BE2C (cell line): ENCODE data around the gene SLC35E2B.
"Not testable (repeated sequence)": the region's sequence is repeated elsewhere in the genome, so short reads cannot be mapped to it uniquely, and the experiment has no call there.

Experiments used
- DNase-seq: peaks from one replicate; pipeline ENCODE4 v3.0.0-alpha.2; 2020
- H3K27me3 ChIP-seq: fragments of 250-450 bp; sonication (Bioruptor Pico); 2 replicates; pipeline ENCODE4 v1.5.1; 2020; ENCODE audit warnings: mild to moderate bottlenecking
- H3K36me3 ChIP-seq: fragments of 250-450 bp; sonication (Bioruptor Pico); 2 replicates; pipeline ENCODE4 v1.5.1; 2020; ENCODE audit warnings: mild to moderate bottlenecking
- H3K4me1 ChIP-seq: fragments of 250-450 bp; sonication (Bioruptor Pico); 2 replicates; pipeline ENCODE4 v1.5.1; 2020
- H3K4me3 ChIP-seq: 2 replicates; pipeline ENCODE4 v1.5.1; 2011; ENCODE audit warnings: low read depth, low read length
- H3K9me3 ChIP-seq: fragments of 250-450 bp; sonication (Bioruptor Pico); 2 replicates; pipeline ENCODE4 v1.5.1; 2020
- CTCF ChIP-seq: IDR thresholded peaks from 2 replicates; pipeline ENCODE4 v1.5.1; 2012; ENCODE audit warnings: mild to moderate bottlenecking, low read depth, low read length

The SLC35E2B gene

GRCh38 chr1:1724035-1724864 is 31.7 kb upstream of the SLC35E2B start, which contains the start of gene CDK11A:
Gene CDK11A, minus strand, starts transcription at chr1:1724357. Its CDS starts 1,539 bp downstream, at chr1:1722818.
- Histone ChIP-seq H3K36me3 (peaks cover 19% of the 10 kb centered on the region), H3K4me3 (peak within 1 kb of the TSS; percentile 76)
- peak; percentile 37 for TF ChIP-seq CTCF
- H3K27me3 ChIP-seq, H3K9me3 ChIP-seq, H3K4me1 ChIP-seq: not testable (repeated sequence)
- peak; percentile 99 for DNase-seq

- H3K4me3 ChIP-seq, result no peak overlapping the region
- H3K4me1 ChIP-seq, result no peaks in the 10 kb centered on the region
- DNase-seq, result no peak
- H3K9me3 ChIP-seq, result no peaks in the 10 kb centered on the region
- peaks cover 28% of the 10 kb centered on the region for H3K36me3 ChIP-seq
- no peaks in the 10 kb centered on the region for H3K27me3 ChIP-seq
- TF ChIP-seq CTCF, result no peak
Measured at GRCh38 chr1:1721201-1721600, 28.6 kb upstream of the SLC35E2B start.

GRCh38 chr1:1715109-1715883 is 22.7 kb upstream of the SLC35E2B start:
- H3K36me3 ChIP-seq, result peaks cover 23% of the 10 kb centered on the region
- H3K4me1 ChIP-seq, DNase-seq, H3K27me3 ChIP-seq, H3K4me3 ChIP-seq, H3K9me3 ChIP-seq: not testable (repeated sequence)

- H3K36me3 ChIP-seq, H3K4me3 ChIP-seq, DNase-seq, H3K27me3 ChIP-seq, H3K9me3 ChIP-seq, H3K4me1 ChIP-seq: not testable (repeated sequence)
Measured at GRCh38 chr1:1707897-1708296, 15.3 kb upstream of the SLC35E2B start.

- DNase-seq, H3K4me3 ChIP-seq, H3K27me3 ChIP-seq, H3K9me3 ChIP-seq, H3K36me3 ChIP-seq, H3K4me1 ChIP-seq: not testable (repeated sequence)
Measured at GRCh38 chr1:1707241-1707640, 14.6 kb upstream of the SLC35E2B start.

- H3K9me3 ChIP-seq, H3K4me1 ChIP-seq, H3K36me3 ChIP-seq, H3K4me3 ChIP-seq, DNase-seq, H3K27me3 ChIP-seq: not testable (repeated sequence)
Measured at GRCh38 chr1:1705623-1706022, 13.0 kb upstream of the SLC35E2B start.

- not testable (repeated sequence) for H3K9me3 ChIP-seq, H3K4me3 ChIP-seq, DNase-seq, H3K36me3 ChIP-seq, H3K4me1 ChIP-seq, H3K27me3 ChIP-seq
Measured at GRCh38 chr1:1704284-1704957, 11.8 kb upstream of the SLC35E2B start.

GRCh38 chr1:1703796-1704195 is 11.2 kb upstream of the SLC35E2B start:
- TF ChIP-seq CTCF, result no peak
- Histone ChIP-seq H3K27me3 (no peaks in the 10 kb centered on the region), H3K4me1 (no peaks in the 10 kb centered on the region), H3K9me3 (no peaks in the 10 kb centered on the region), H3K36me3 (no peaks in the 10 kb centered on the region), H3K4me3 (no peak overlapping the region)
- DNase-seq, result no peak

GRCh38 chr1:1702506-1702905 is 9.9 kb upstream of the SLC35E2B start:
- H3K4me1 ChIP-seq, H3K4me3 ChIP-seq, H3K36me3 ChIP-seq, H3K9me3 ChIP-seq, DNase-seq, H3K27me3 ChIP-seq: not testable (repeated sequence)

GRCh38 chr1:1700557-1700956 is 8.0 kb upstream of the SLC35E2B start:
- not testable (repeated sequence) for H3K27me3 ChIP-seq, H3K36me3 ChIP-seq, H3K4me1 ChIP-seq, H3K9me3 ChIP-seq, DNase-seq, H3K4me3 ChIP-seq

GRCh38 chr1:1700067-1700466 is 7.5 kb upstream of the SLC35E2B start:
- DNase-seq, H3K27me3 ChIP-seq: not testable (repeated sequence)

GRCh38 chr1:1699061-1699460 is 6.5 kb upstream of the SLC35E2B start:
- DNase-seq, H3K4me3 ChIP-seq, H3K4me1 ChIP-seq, H3K36me3 ChIP-seq, H3K27me3 ChIP-seq, H3K9me3 ChIP-seq: not testable (repeated sequence)

More at GRCh38 chr1:1700067-1700466, 7.5 kb upstream of the SLC35E2B start:
- H3K4me1 ChIP-seq, H3K4me3 ChIP-seq, H3K9me3 ChIP-seq, H3K36me3 ChIP-seq: not testable (repeated sequence)
